ENCODE measurements around the gene TMEM41B.

DNA sequence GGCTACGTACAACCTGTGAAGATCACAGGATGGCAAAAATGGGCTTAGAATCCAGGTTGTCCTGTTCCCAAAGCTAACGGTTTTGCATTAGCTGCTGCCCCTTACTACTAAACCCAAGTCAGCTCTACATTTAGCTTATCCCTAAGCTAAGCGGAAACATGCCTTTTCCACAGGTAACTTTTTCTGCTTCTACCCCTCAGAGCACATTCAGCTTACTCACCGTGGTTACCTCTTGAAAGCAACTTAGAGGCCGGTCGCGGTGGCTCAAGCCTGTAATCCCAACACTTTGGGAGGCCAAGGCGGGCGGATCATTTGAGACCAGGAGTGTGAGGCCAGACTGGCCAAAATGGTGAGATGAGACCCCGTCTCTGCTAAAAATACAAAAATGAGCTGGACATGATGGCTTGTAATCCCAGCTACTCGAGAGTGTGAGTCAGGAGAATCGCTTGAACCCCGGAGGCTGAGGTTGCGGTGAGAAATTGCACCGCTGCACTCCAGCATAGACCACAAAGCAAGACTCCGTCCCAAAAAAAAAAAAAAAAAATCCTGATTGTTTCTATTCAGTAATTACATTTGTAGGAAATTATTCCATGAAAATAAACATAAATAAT lies 790 bp upstream of the TMEM41B start:
- TF ChIP-seq MXI1 (conservative IDR thresholded peaks at IDR 0.05; ENCODE audit: poor library complexity, severe bottlenecking) = peak; percentile 12
- TF ChIP-seq, protein P1, sequence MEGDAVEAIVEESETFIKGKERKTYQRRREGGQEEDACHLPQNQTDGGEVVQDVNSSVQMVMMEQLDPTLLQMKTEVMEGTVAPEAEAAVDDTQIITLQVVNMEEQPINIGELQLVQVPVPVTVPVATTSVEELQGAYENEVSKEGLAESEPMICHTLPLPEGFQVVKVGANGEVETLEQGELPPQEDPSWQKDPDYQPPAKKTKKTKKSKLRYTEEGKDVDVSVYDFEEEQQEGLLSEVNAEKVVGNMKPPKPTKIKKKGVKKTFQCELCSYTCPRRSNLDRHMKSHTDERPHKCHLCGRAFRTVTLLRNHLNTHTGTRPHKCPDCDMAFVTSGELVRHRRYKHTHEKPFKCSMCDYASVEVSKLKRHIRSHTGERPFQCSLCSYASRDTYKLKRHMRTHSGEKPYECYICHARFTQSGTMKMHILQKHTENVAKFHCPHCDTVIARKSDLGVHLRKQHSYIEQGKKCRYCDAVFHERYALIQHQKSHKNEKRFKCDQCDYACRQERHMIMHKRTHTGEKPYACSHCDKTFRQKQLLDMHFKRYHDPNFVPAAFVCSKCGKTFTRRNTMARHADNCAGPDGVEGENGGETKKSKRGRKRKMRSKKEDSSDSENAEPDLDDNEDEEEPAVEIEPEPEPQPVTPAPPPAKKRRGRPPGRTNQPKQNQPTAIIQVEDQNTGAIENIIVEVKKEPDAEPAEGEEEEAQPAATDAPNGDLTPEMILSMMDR (IDR thresholded peaks at IDR 0.05; ENCODE audit: poor library complexity, severe bottlenecking) = no peak
- TF ChIP-seq EZH2 (IDR thresholded peaks at IDR 0.05; ENCODE audit: borderline replicate concordance, insufficient read depth, low read length, poor library complexity, severe bottlenecking) = no peak
- no peak for TF ChIP-seq POLR2AphosphoS5 (IDR thresholded peaks at IDR 0.05)
- TF ChIP-seq, protein P2, sequence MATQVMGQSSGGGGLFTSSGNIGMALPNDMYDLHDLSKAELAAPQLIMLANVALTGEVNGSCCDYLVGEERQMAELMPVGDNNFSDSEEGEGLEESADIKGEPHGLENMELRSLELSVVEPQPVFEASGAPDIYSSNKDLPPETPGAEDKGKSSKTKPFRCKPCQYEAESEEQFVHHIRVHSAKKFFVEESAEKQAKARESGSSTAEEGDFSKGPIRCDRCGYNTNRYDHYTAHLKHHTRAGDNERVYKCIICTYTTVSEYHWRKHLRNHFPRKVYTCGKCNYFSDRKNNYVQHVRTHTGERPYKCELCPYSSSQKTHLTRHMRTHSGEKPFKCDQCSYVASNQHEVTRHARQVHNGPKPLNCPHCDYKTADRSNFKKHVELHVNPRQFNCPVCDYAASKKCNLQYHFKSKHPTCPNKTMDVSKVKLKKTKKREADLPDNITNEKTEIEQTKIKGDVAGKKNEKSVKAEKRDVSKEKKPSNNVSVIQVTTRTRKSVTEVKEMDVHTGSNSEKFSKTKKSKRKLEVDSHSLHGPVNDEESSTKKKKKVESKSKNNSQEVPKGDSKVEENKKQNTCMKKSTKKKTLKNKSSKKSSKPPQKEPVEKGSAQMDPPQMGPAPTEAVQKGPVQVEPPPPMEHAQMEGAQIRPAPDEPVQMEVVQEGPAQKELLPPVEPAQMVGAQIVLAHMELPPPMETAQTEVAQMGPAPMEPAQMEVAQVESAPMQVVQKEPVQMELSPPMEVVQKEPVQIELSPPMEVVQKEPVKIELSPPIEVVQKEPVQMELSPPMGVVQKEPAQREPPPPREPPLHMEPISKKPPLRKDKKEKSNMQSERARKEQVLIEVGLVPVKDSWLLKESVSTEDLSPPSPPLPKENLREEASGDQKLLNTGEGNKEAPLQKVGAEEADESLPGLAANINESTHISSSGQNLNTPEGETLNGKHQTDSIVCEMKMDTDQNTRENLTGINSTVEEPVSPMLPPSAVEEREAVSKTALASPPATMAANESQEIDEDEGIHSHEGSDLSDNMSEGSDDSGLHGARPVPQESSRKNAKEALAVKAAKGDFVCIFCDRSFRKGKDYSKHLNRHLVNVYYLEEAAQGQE (IDR thresholded peaks at IDR 0.05; ENCODE audit: borderline replicate concordance) = no peak
- TF ChIP-seq RAD21 (conservative IDR thresholded peaks at IDR 0.05) = no peak
- no peak for TF ChIP-seq TAF1 (IDR thresholded peaks at IDR 0.05; ENCODE audit: low read depth)
- TF ChIP-seq EP300 (conservative IDR thresholded peaks at IDR 0.05; ENCODE audit: poor library complexity, severe bottlenecking) = no peak
- TF ChIP-seq SMC3 (conservative IDR thresholded peaks at IDR 0.05; ENCODE audit: poor library complexity) = no peak

All from neural cell (in vitro differentiated cells).